Spleen (tissue), 11 donors: ENCODE measurements around the gene MYH1. TPM values are rescaled to one million over a fixed set of nuclear protein-coding genes. Genes with fewer than 3 reads are reported as not detected.

Experiments
- DNase-seq: peaks from one replicate; pipeline ENCODE4 v3.0.0-alpha.2; 2020
- H3K27ac ChIP-seq, 8 donors: fragments of 200-600 bp; sonication (generic) in 7 of 8; 1 replicate in 4 of 8; 2 replicates in 4 of 8; pipeline versions ENCODE4 v1.5.0 to v1.8.0; 2016 to 2021; ENCODE audit warnings: inconsistent platforms in 4 of 8, mild to moderate bottlenecking in 4 of 8, moderate library complexity in 1 of 8
- H3K27me3 ChIP-seq, 7 donors: fragments of 200-600 bp; sonication (generic) in 6 of 7; replicated peaks in 1 of 7; 1 replicate in 4 of 7; 2 replicates in 3 of 7; pipeline versions ENCODE4 v1.5.0 to v1.8.0; 2016 to 2021; ENCODE audit warnings: inconsistent platforms in 3 of 7, mild to moderate bottlenecking in 1 of 7
- H3K36me3 ChIP-seq, 6 donors: fragments of 200-600 bp; sonication (generic) in 5 of 6; 1 replicate in 4 of 6; 2 replicates in 2 of 6; pipeline versions ENCODE4 v1.5.0 to v1.8.0; 2016 to 2021; ENCODE audit warnings: inconsistent platforms in 2 of 6
- H3K4me1 ChIP-seq, 6 donors: fragments of 200-600 bp; sonication (generic) in 5 of 6; 1 replicate in 3 of 6; 2 replicates in 3 of 6; pipeline versions ENCODE4 v1.5.0 to v1.8.0; 2016 to 2021; ENCODE audit warnings: inconsistent platforms in 3 of 6
- H3K4me3 ChIP-seq, 8 donors: fragments of 200-600 bp; sonication (generic) in 7 of 8; 1 replicate in 4 of 8; 2 replicates in 4 of 8; pipeline versions ENCODE4 v1.5.0 to v1.8.0; 2016 to 2021; ENCODE audit warnings: inconsistent platforms in 4 of 8, mild to moderate bottlenecking in 4 of 8, moderate library complexity in 2 of 8
- H3K9me3 ChIP-seq, 8 donors: fragments of 200-600 bp; sonication (generic) in 7 of 8; 1 replicate in 4 of 8; 2 replicates in 4 of 8; pipeline versions ENCODE4 v1.5.0 to v1.8.0; 2016 to 2021; ENCODE audit warnings: inconsistent platforms in 4 of 8
- POLR2A ChIP-seq, 3 donors: fragments of 450-650 bp; IDR thresholded peaks; one replicate each; pipeline ENCODE4 v1.5.1; 2017; ENCODE audit warnings: antibody characterized with exemption in 3 of 3, mild to moderate bottlenecking in 1 of 3
- POLR2AphosphoS5 ChIP-seq, 3 donors: sonication (generic); formaldehyde crosslinking; IDR thresholded peaks; one replicate each; pipeline ENCODE4 v1.5.1; 2017; ENCODE audit warnings: antibody characterized with exemption in 3 of 3
- WGBS, 5 donors: extraction: QIAGEN DNeasy Blood & Tissue Kit in 3 of 5; methylation state at CpG; one replicate each; pipeline versions ENCODE4 v1.1.5 to v1.1.7; 2013 to 2018; 5-methylcytosine and 5-hydroxymethylcytosine counted together
- intact Hi-C: fragments of 100-400 bp; cut with DNase I; formaldehyde crosslinking; loops from one replicate; pipeline ENCODE4 v1.15.0; 2023; ENCODE audit warnings: low total_unique reads
- polyA plus RNA-seq, 3 donors: library from polyadenylated mRNA; stranded (reverse); fragments of 200-250 nt; gene quantifications; one replicate each; pipeline ENCODE4 v1.2.1, GENCODE V29; 2013
- total RNA-seq, 7 donors: library from RNA; depleted of rRNA in 3 of 7; stranded (reverse); fragments of >200 nt in 3 of 7; fragmentation: NEBNext Ultra II Directional in 4 of 7; extraction: Animal tissue kit (Norgen Biotek cat#: 25700) in 4 of 7; gene quantifications; one replicate each; pipeline versions ENCODE4 v1.1.0 to v1.2.1, GENCODE V29; 2016 to 2021
- TF ChIP-seq, protein P1 (sequence below), 11 experiments: fragments of 200-600 bp in 7 of 11; fragments of 450-650 bp in 4 of 11; sonication (generic) in 4 of 11; IDR thresholded peaks in 8 of 11; conservative IDR thresholded peaks in 3 of 11; 1 replicate in 7 of 11; 2 replicates in 4 of 11; pipeline versions ENCODE4 v1.4.0 to v1.8.0; 2016 to 2021; ENCODE audit warnings: antibody characterized with exemption in 11 of 11, inconsistent platforms in 4 of 11, mild to moderate bottlenecking in 1 of 11
- donor health status: healthy with polysubstance abuse.
- donor health status: DM: no; HTN: no; CAD: no; lungs with moderate emphysema.
- donor health status: DM: no; HTN: no; CAD: no.
- donor health status: Bipolar disorder and iron deficiency.
- donor health status: healthy.
- donor health status: DM: no; HTN: no; CAD: no.
- donor health status: DM: yes; HTN: yes; CAD: no.

MYH1 gene
- total and polyA plus RNA-seq, 10 donors = 0.03 to 0.09 (median 0.06) TPM; not detected in 7

DNA sequence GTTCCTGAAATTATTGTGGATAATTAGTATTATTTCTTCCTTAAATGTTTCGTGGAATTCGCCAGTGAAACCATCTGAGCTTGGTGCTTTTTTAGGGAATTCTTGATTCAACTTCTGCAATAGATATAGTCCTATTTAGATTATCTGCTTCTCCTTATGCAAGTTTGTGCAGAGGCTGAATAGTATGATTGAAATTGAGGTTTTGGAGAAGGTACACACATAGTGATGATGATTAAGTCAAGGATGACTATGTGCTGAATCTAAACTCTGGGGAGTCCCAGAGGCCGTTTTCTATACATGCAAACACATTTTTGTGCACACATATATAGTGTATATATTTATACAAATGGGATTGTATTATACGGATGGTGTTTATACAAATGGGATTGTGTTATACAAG is 43.8 kb downstream of the MYH1 start:
- H3K27me3 ChIP-seq = peaks cover 0 to 17% (median 0%) of the 10 kb centered on the region in 7 donors
- WGBS, 5 donors = 81 to 86% (median 84%) methylated on average over 4 of the region's 4 CpGs
- intact Hi-C loops = no loop called here
- no peaks in the 10 kb centered on the region for H3K4me1 ChIP-seq
- TF ChIP-seq POLR2AphosphoS5 (IDR thresholded peaks at IDR 0.05) (no peak), POLR2A (IDR thresholded peaks at IDR 0.05) (no peak)
- TF ChIP-seq, protein P1, sequence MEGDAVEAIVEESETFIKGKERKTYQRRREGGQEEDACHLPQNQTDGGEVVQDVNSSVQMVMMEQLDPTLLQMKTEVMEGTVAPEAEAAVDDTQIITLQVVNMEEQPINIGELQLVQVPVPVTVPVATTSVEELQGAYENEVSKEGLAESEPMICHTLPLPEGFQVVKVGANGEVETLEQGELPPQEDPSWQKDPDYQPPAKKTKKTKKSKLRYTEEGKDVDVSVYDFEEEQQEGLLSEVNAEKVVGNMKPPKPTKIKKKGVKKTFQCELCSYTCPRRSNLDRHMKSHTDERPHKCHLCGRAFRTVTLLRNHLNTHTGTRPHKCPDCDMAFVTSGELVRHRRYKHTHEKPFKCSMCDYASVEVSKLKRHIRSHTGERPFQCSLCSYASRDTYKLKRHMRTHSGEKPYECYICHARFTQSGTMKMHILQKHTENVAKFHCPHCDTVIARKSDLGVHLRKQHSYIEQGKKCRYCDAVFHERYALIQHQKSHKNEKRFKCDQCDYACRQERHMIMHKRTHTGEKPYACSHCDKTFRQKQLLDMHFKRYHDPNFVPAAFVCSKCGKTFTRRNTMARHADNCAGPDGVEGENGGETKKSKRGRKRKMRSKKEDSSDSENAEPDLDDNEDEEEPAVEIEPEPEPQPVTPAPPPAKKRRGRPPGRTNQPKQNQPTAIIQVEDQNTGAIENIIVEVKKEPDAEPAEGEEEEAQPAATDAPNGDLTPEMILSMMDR (IDR thresholded peaks at IDR 0.05 in 8 of 11, conservative IDR thresholded peaks at IDR 0.05 in 3 of 11) = no peak
- no peaks in the 10 kb centered on the region for H3K9me3 ChIP-seq
- H3K27ac ChIP-seq = no peak overlapping the region
- H3K36me3 ChIP-seq = no peaks in the 10 kb centered on the region
- no peak for DNase-seq
- no peak overlapping the region for H3K4me3 ChIP-seq

DNA sequence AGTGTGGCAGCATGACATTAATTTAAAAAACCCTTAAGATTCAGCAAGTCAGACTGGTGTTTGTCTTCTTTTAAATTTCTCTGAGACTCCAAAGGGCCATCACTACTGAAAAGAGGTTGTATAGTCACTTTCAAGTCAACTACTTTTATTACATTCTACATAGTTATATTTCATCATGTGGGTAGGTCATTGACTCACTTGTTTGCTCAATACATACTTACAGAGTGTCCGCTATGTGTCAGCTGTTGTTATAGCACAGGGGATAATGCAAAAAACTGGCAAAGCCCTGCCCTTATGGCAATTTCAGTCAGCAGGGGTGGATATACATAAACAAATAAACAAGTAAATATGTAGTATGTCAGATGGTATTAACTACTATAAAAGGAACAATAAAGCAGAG is 46.5 kb downstream of the MYH1 start:
- 91 to 100% (median 93%) methylated on average over 1 of the region's 1 CpG for WGBS, 5 donors
- Histone ChIP-seq H3K4me1 (no peaks in the 10 kb centered on the region), H3K27ac (no peak overlapping the region), H3K4me3 (no peak overlapping the region), H3K9me3 (no peaks in the 10 kb centered on the region), H3K27me3 (peaks cover 0 to 22% (median 0%) of the 10 kb centered on the region in 7 donors), H3K36me3 (no peaks in the 10 kb centered on the region)
- no peak for DNase-seq
- intact Hi-C loops = no loop called here
- TF ChIP-seq, protein P1 (IDR thresholded peaks at IDR 0.05 in 8 of 11, conservative IDR thresholded peaks at IDR 0.05 in 3 of 11) = no peak
- TF ChIP-seq POLR2AphosphoS5 (IDR thresholded peaks at IDR 0.05) (no peak), POLR2A (IDR thresholded peaks at IDR 0.05) (no peak)

DNA sequence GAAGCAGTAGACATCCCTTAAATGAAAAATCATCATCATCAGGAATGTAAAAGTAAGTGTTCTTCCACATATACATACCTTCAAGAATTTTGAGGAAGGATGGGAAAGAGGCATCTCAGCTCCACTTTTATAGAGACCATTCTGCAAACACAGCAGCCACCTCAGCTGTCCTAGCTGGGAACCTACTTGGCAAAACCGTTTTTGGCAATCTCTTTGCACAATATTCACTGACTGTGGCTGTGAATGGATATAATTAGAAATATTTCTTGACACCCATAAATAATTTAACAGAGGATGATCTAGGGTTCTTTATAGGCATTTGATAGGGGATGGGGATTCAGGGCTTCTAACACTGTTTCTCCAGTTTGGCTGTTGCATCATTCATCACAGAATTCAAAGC is 48.9 kb downstream of the MYH1 start, which contains the start of gene MYH4:
TSS of gene MYH4 (minus strand) at position 101 of the 400 bp plus-strand sequence. CDS start 2,814 bp downstream, outside the sequence.
- Histone ChIP-seq H3K4me3 (no peak within 1 kb of the TSS), H3K36me3 (no peaks in the 10 kb centered on the region), H3K27ac (no peak within 1 kb of the TSS), H3K27me3 (peaks cover 0 to 22% (median 0%) of the 10 kb centered on the region in 7 donors), H3K4me1 (no peaks in the 10 kb centered on the region), H3K9me3 (no peaks in the 10 kb centered on the region)
- TF ChIP-seq POLR2A (IDR thresholded peaks at IDR 0.05) (no peak), POLR2AphosphoS5 (IDR thresholded peaks at IDR 0.05) (no peak)
- TF ChIP-seq, protein P1 (IDR thresholded peaks at IDR 0.05 in 8 of 11, conservative IDR thresholded peaks at IDR 0.05 in 3 of 11) = no peak
- WGBS, 5 donors = 38 to 64% (median 58%) methylated on average over 1 of the region's 1 CpG
- intact Hi-C loops = no loop called here
- DNase-seq = no peak

DNA sequence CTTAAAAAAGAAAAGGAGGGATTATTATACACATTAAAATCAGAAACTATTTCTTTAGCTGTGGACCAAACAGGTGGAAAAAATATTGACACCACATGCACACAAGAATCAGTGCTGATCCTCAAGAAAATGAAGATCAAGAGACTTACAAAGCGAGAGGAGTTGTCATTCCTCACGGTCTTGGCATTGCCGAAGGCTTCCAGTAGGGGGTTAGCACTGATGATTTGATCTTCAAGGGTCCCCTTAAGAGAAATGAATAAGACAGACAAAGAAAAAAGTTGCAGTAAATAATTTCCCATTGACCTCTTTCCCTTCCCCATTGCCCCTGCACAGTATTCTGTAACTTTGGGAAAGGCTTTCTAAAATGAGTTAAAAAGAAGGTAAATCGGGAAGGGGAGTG is 54.9 kb downstream of the MYH1 start:
- H3K36me3 ChIP-seq = no peaks in the 10 kb centered on the region
- peaks cover 0 to 20% (median 0%) of the 10 kb centered on the region in 7 donors for H3K27me3 ChIP-seq
- H3K27ac ChIP-seq = no peak overlapping the region
- DNase-seq = no peak
- 66 to 84% (median 75%) methylated on average over 4 of the region's 4 CpGs for WGBS, 5 donors
- TF ChIP-seq POLR2A (IDR thresholded peaks at IDR 0.05) (no peak), POLR2AphosphoS5 (IDR thresholded peaks at IDR 0.05) (no peak)
- TF ChIP-seq, protein P1 (IDR thresholded peaks at IDR 0.05 in 8 of 11, conservative IDR thresholded peaks at IDR 0.05 in 3 of 11) = no peak
- intact Hi-C loops = no loop called here
- H3K9me3 ChIP-seq = peaks cover 0 to 6% (median 0%) of the 10 kb centered on the region in 8 donors
- H3K4me1 ChIP-seq = no peaks in the 10 kb centered on the region
- H3K4me3 ChIP-seq = no peak overlapping the region
